Natural killer cell (primary cell): Measurements from ENCODE around the gene IDH3B. TPM values are rescaled to one million over a fixed set of nuclear protein-coding genes. Genes with fewer than 3 reads are reported as not detected.

Experiments
- ATAC-seq, 3 donors: fragments of 150-1000 bp in 2 of 3; fragments of 200-7000 bp in 1 of 3; cut with Tn5 transposase; 1 replicate in 1 of 3; 2 replicates in 2 of 3; pipeline ENCODE4 v1.10.0; 2021; ENCODE audit warnings: mild to moderate bottlenecking in 2 of 3, moderate library complexity in 2 of 3
- DNase-seq, 2 donors: peaks; one replicate each; pipeline versions ENCODE4 v3.0.0 to v3.0.0-alpha.2; 2013 to 2021; ENCODE audit warnings: mixed read lengths in 1 of 2
- H3K27ac ChIP-seq: one replicate; pipeline ENCODE4 v1.5.1; 2013; ENCODE audit warnings: mild to moderate bottlenecking, low read length
- H3K27me3 ChIP-seq: one replicate; pipeline ENCODE4 v1.6.1; 2013; ENCODE audit warnings: low read length; ENCODE audit not compliant: control insufficient read depth, insufficient read depth
- H3K36me3 ChIP-seq: one replicate; pipeline ENCODE4 v1.6.1; 2013; ENCODE audit warnings: low read length; ENCODE audit not compliant: control insufficient read depth, insufficient read depth
- H3K4me1 ChIP-seq: one replicate; pipeline ENCODE4 v1.6.1; 2013; ENCODE audit warnings: low read length; ENCODE audit not compliant: control insufficient read depth, insufficient read depth
- H3K4me3 ChIP-seq: one replicate; pipeline ENCODE4 v1.5.1; 2013; ENCODE audit warnings: low read length
- H3K9me3 ChIP-seq: one replicate; pipeline ENCODE4 v1.6.1; 2013; ENCODE audit warnings: low read length; ENCODE audit not compliant: control insufficient read depth, insufficient read depth
- H3K27ac Mint-ChIP-seq, 2 donors: one replicate each; pipeline ENCODE4 v1.8.0; 2022; ENCODE audit warnings: mild to moderate bottlenecking in 2 of 2, mixed read lengths in 2 of 2, moderate library complexity in 1 of 2
- H3K27me3 Mint-ChIP-seq, 2 donors: one replicate each; pipeline ENCODE4 v1.8.0; 2022; ENCODE audit warnings: low read depth in 2 of 2, mixed read lengths in 2 of 2
- H3K36me3 Mint-ChIP-seq: one replicate; pipeline ENCODE4 v1.8.0; 2022; ENCODE audit warnings: mixed read lengths
- H3K4me1 Mint-ChIP-seq, 2 donors: one replicate each; pipeline ENCODE4 v1.8.0; 2022; ENCODE audit warnings: mixed read lengths in 2 of 2
- H3K4me3 Mint-ChIP-seq: one replicate; pipeline ENCODE4 v1.8.0; 2022; ENCODE audit warnings: mild to moderate bottlenecking, moderate library complexity, mixed read lengths
- H3K9me3 Mint-ChIP-seq, 2 donors: one replicate each; pipeline ENCODE4 v1.8.0; 2022; ENCODE audit warnings: mixed read lengths in 2 of 2
- CTCF ChIP-seq: fragments of 200-600 bp; IDR thresholded peaks from one replicate; pipeline ENCODE4 v1.8.0; 2022; ENCODE audit warnings: antibody characterized with exemption
- WGBS: methylation state at CpG from one replicate; pipeline ENCODE4 v1.1.7; 2013; ENCODE audit warnings: missing lambda C conversion rate; ENCODE audit not compliant: insufficient coverage; 5-methylcytosine and 5-hydroxymethylcytosine counted together
- intact Hi-C: fragments of 100-400 bp; cut with micrococcal nuclease; formaldehyde crosslinking; loops from one replicate; pipeline ENCODE4 v1.14.2; 2022
- total RNA-seq, 4 donors: library from RNA; stranded (reverse); fragments of 120-200 nt in 1 of 4; gene quantifications; one replicate each; pipeline versions ENCODE4 v1.2.3 to v1.2.4, GENCODE V29; 2013 to 2022

Gene IDH3B
- total RNA-seq, 3 donors from 2014 or later (not counting 1 experiment from before 2014, with no cell fraction given), result 149 to 161 (median 153) TPM

GRCh38 chr20:2625062-2625461, 39.0 kb downstream of the IDH3B start:
- Mint-ChIP-seq H3K4me1 (no peaks in the 10 kb centered on the region), H3K9me3 (peaks cover 2 to 5% of the 10 kb centered on the region in 2 donors), H3K36me3 (no peaks in the 10 kb centered on the region), H3K27ac (no peak overlapping the region), H3K4me3 (no peak overlapping the region), H3K27me3 (peaks cover 9 to 21% of the 10 kb centered on the region in 2 donors)
- no peaks in the 10 kb centered on the region for H3K27me3 ChIP-seq
- peaks cover 6% of the 10 kb centered on the region for H3K9me3 ChIP-seq
- 92% methylated on average over 2 of the region's 2 CpGs for WGBS
- no peaks in the 10 kb centered on the region for H3K4me1 ChIP-seq
- H3K27ac ChIP-seq, result no peak overlapping the region
- DNase-seq (no peak), ATAC-seq (no peak)
- TF ChIP-seq CTCF, result no peak
- no peaks in the 10 kb centered on the region for H3K36me3 ChIP-seq
- intact Hi-C loops, result no loop called here
- H3K4me3 ChIP-seq, result no peak overlapping the region

- no peak overlapping the region for H3K4me3 ChIP-seq
- no peak for TF ChIP-seq CTCF
- Mint-ChIP-seq H3K36me3 (no peaks in the 10 kb centered on the region), H3K4me3 (no peak overlapping the region), H3K27ac (no peak overlapping the region), H3K4me1 (no peaks in the 10 kb centered on the region), H3K27me3 (peaks cover 13 to 30% of the 10 kb centered on the region in 2 donors), H3K9me3 (peaks cover 2 to 5% of the 10 kb centered on the region in 2 donors)
- no peaks in the 10 kb centered on the region for H3K36me3 ChIP-seq
- no peak overlapping the region for H3K27ac ChIP-seq
- 87% methylated on average over 4 of the region's 4 CpGs for WGBS
- no peaks in the 10 kb centered on the region for H3K27me3 ChIP-seq
- no peak for ATAC-seq
- H3K4me1 ChIP-seq, result no peaks in the 10 kb centered on the region
- peaks cover 6% of the 10 kb centered on the region for H3K9me3 ChIP-seq
- DNase-seq, result no peak
- intact Hi-C loops, result no loop called here
Measured at GRCh38 chr20:2624190-2624589, 39.8 kb downstream of the IDH3B start.

- no peak for TF ChIP-seq CTCF
- no peaks in the 10 kb centered on the region for H3K9me3 ChIP-seq
- H3K4me3 ChIP-seq, result no peak overlapping the region
- no peaks in the 10 kb centered on the region for H3K4me1 ChIP-seq
- WGBS, result 85% methylated on average over 3 of the region's 3 CpGs
- intact Hi-C loops, result no loop called here
- Mint-ChIP-seq H3K9me3 (no peaks in the 10 kb centered on the region), H3K27me3 (peaks cover 21 to 33% of the 10 kb centered on the region in 2 donors), H3K36me3 (no peaks in the 10 kb centered on the region), H3K4me3 (no peak overlapping the region), H3K27ac (no peak overlapping the region), H3K4me1 (no peaks in the 10 kb centered on the region)
- H3K27me3 ChIP-seq, result peaks cover 3% of the 10 kb centered on the region
- H3K36me3 ChIP-seq, result no peaks in the 10 kb centered on the region
- H3K27ac ChIP-seq, result no peak overlapping the region
- no peak for ATAC-seq
- no peak for DNase-seq
Measured at GRCh38 chr20:2619961-2620595, 43.9 kb downstream of the IDH3B start.

GRCh38 chr20:2619337-2619736, 44.7 kb downstream of the IDH3B start:
- ATAC-seq (no peak), DNase-seq (no peak)
- intact Hi-C loops, result no loop called here
- Histone ChIP-seq H3K27me3 (peaks cover 3% of the 10 kb centered on the region), H3K4me3 (no peak overlapping the region), H3K9me3 (no peaks in the 10 kb centered on the region), H3K27ac (no peak overlapping the region), H3K4me1 (no peaks in the 10 kb centered on the region), H3K36me3 (no peaks in the 10 kb centered on the region)
- no peak for TF ChIP-seq CTCF
- no peak overlapping the region for H3K27ac Mint-ChIP-seq
- H3K4me1 Mint-ChIP-seq, result no peaks in the 10 kb centered on the region
- no peak overlapping the region for H3K4me3 Mint-ChIP-seq
- peaks cover 21 to 32% of the 10 kb centered on the region in 2 donors for H3K27me3 Mint-ChIP-seq
- H3K36me3 Mint-ChIP-seq, result no peaks in the 10 kb centered on the region
- H3K9me3 Mint-ChIP-seq, result no peaks in the 10 kb centered on the region
- 50% methylated on average over 2 of the region's 2 CpGs for WGBS
